HepG2 (cell line): ENCODE measurements around the gene SREBF1. TPM values are rescaled to one million over a fixed set of nuclear protein-coding genes. Genes with fewer than 3 reads are reported as not detected.

Experiments used
- ATF7 ChIP-seq, 2 experiments: fragments of 450-650 bp in 1 of 2; sonication (generic) in 1 of 2; formaldehyde crosslinking in 1 of 2; IDR thresholded peaks; 2 replicates each; pipeline versions ENCODE4 v1.4.0 to v1.6.1; 2016 to 2020; ENCODE audit warnings: antibody characterized with exemption in 1 of 2, mild to moderate bottlenecking in 1 of 2, missing genetic modification reagents in 1 of 2
- CREB1 ChIP-seq, 2 experiments: fragments of 450-650 bp in 1 of 2; IDR thresholded peaks; 2 replicates each; pipeline ENCODE4 v1.6.1; 2016 to 2017; ENCODE audit warnings: control low read depth in 1 of 2, mild to moderate bottlenecking in 1 of 2, missing compliant biosample characterization in 1 of 2, missing genetic modification characterization in 1 of 2
- DNMT3B ChIP-seq: conservative IDR thresholded peaks from 2 replicates; pipeline ENCODE4 v1.6.1; 2016; ENCODE audit warnings: missing biosample characterization, control low read depth
- IRF2 ChIP-seq: IDR thresholded peaks from 2 replicates; pipeline ENCODE4 v1.6.1; 2018; ENCODE audit warnings: missing genetic modification reagents, missing compliant biosample characterization
- MYPOP ChIP-seq: sonication (generic); formaldehyde crosslinking; IDR thresholded peaks from 2 replicates; pipeline ENCODE4 v1.8.1; 2023; ENCODE audit warnings: mild to moderate bottlenecking, moderate library complexity, missing genetic modification reagents
- TCF7L2 ChIP-seq: IDR thresholded peaks from 2 replicates; pipeline ENCODE4 v1.6.1; 2011; ENCODE audit warnings: mild to moderate bottlenecking, low read depth, low read length, moderate library complexity
- TMF1 ChIP-seq: sonication (generic); formaldehyde crosslinking; IDR thresholded peaks from 2 replicates; pipeline ENCODE4 v1.8.1; 2022; ENCODE audit warnings: low read depth, missing genetic modification reagents
- ZMYM4 ChIP-seq: sonication (generic); formaldehyde crosslinking; IDR thresholded peaks from 2 replicates; pipeline ENCODE4 v1.8.1; 2023; ENCODE audit warnings: mild to moderate bottlenecking, missing genetic modification reagents
- ZNF253 ChIP-seq: sonication (generic); formaldehyde crosslinking; IDR thresholded peaks from 2 replicates; pipeline ENCODE4 v1.8.0; 2022; ENCODE audit warnings: mild to moderate bottlenecking, missing genetic modification reagents, borderline replicate concordance
- ZNF292 ChIP-seq: sonication (generic); formaldehyde crosslinking; IDR thresholded peaks from 2 replicates; pipeline ENCODE4 v1.8.1; 2022; ENCODE audit warnings: mild to moderate bottlenecking, low read depth, missing genetic modification reagents, borderline replicate concordance
- ZNF484 ChIP-seq: sonication (generic); formaldehyde crosslinking; IDR thresholded peaks from 2 replicates; pipeline ENCODE4 v1.5.1; 2020; ENCODE audit warnings: mild to moderate bottlenecking, low read depth, missing genetic modification reagents, borderline replicate concordance
- ZNF556 ChIP-seq: sonication (generic); formaldehyde crosslinking; IDR thresholded peaks from 2 replicates; pipeline ENCODE4 v1.4.0; 2020; ENCODE audit warnings: mild to moderate bottlenecking, missing genetic modification reagents, borderline replicate concordance
- ZNF687 ChIP-seq: sonication (generic); formaldehyde crosslinking; IDR thresholded peaks from 2 replicates; pipeline ENCODE4 v1.5.1; 2020; ENCODE audit warnings: mild to moderate bottlenecking, missing genetic modification reagents, moderate library complexity
- ZNF709 ChIP-seq: sonication (generic); formaldehyde crosslinking; IDR thresholded peaks from 2 replicates; pipeline ENCODE4 v1.5.0; 2020; ENCODE audit warnings: mild to moderate bottlenecking, missing genetic modification reagents
- ZNF746 ChIP-seq: sonication (generic); formaldehyde crosslinking; IDR thresholded peaks from 2 replicates; pipeline ENCODE4 v1.8.0; 2022; ENCODE audit warnings: mild to moderate bottlenecking, missing genetic modification reagents
- ZNF770 ChIP-seq: sonication (generic); formaldehyde crosslinking; IDR thresholded peaks from 2 replicates; pipeline ENCODE4 v1.5.0; 2020; ENCODE audit warnings: mild to moderate bottlenecking, missing genetic modification reagents
- ZNF772 ChIP-seq: sonication (generic); formaldehyde crosslinking; IDR thresholded peaks from 2 replicates; pipeline ENCODE4 v1.5.0; 2020; ENCODE audit warnings: mild to moderate bottlenecking, missing genetic modification reagents
- polyA plus RNA-seq, 8 experiments: library from polyadenylated mRNA; depleted of rRNA in 3 of 8; stranded (reverse) in 7 of 8; unstranded in 1 of 8; fragments of >200 nt; fragmentation: Illumina TruSeq in 4 of 8; extraction: Trizol in 4 of 8; gene quantifications; 2 replicates each; pipeline versions ENCODE4 v1.2.1 to v1.2.3, GENCODE V29; 2011 to 2016; ENCODE audit warnings: low read depth in 4 of 8, missing spikeins in 1 of 8, mixed read lengths in 1 of 8; ENCODE audit not compliant: insufficient read depth in 1 of 8
- total RNA-seq, 5 experiments: library from RNA; depleted of rRNA; stranded (reverse); fragments of >200 nt; fragmentation: Illumina TruSeq; extraction: Trizol; gene quantifications; 2 replicates each; pipeline ENCODE4 v1.2.3, GENCODE V29; 2016; ENCODE audit warnings: low read depth in 1 of 5
- TF ChIP-seq, protein P1 (sequence below): sonication (generic); formaldehyde crosslinking; IDR thresholded peaks from 2 replicates; pipeline ENCODE4 v1.5.1; 2020; ENCODE audit warnings: missing genetic modification reagents, mild to moderate bottlenecking, borderline replicate concordance

SREBF1 gene
- total and polyA plus RNA-seq, 2 of the 13 experiments (the other 11 are each of a cell fraction or from before 2014, with no cell fraction given) = 34.3 to 38.0 TPM

- TF ChIP-seq ZNF687 (CRISPR knock-in tag) = peak; percentile 99
- TF ChIP-seq ZNF484 (CRISPR knock-in tag) = 0 out of 2 replicates have a peak, but pooled peaks have one; percentile 29
- peak; percentile 59; the same call in 1 of the 2 replicates for TF ChIP-seq MYPOP
- TF ChIP-seq CREB1 (IDR thresholded peaks at IDR 0.05) = peak; percentile 97
- peak; percentile 61; the same call in 1 of the 2 replicates for TF ChIP-seq CREB1 (CRISPR knock-in tag; IDR thresholded peaks at IDR 0.05)
- TF ChIP-seq ZNF253 (CRISPR knock-in tag) = peak; percentile 91
- TF ChIP-seq IRF2 (CRISPR knock-in tag) = peak; percentile 66
- TF ChIP-seq ZNF772 (CRISPR knock-in tag) = peak; percentile 93
- TF ChIP-seq ZNF556 (CRISPR knock-in tag) = peak; percentile 25; the same call in 1 of the 2 replicates
- 0 out of 2 replicates have a peak, but pooled peaks have one; percentile 7 for TF ChIP-seq ZNF292 (CRISPR knock-in tag)
- TF ChIP-seq TMF1 = peak; percentile 53; the same call in 1 of the 2 replicates
- TF ChIP-seq ZMYM4 (CRISPR knock-in tag) = peak; percentile 30; the same call in 1 of the 2 replicates
- 0 out of 2 replicates have a peak, but pooled peaks have one; percentile 3 for TF ChIP-seq ZNF770
- TF ChIP-seq ATF7 (IDR thresholded peaks at IDR 0.05) = peak; percentile 91
- TF ChIP-seq ATF7 (CRISPR knock-in tag; IDR thresholded peaks at IDR 0.05) = peak; percentile 90
- no peak for TF ChIP-seq ZNF746 (CRISPR knock-in tag)
- 0 out of 2 replicates have a peak, but pooled peaks have one; percentile 30 for TF ChIP-seq DNMT3B (CRISPR knock-in tag)
- peak; percentile 30; the same call in 1 of the 2 replicates for TF ChIP-seq ZNF709 (CRISPR knock-in tag)
- TF ChIP-seq, protein P1, sequence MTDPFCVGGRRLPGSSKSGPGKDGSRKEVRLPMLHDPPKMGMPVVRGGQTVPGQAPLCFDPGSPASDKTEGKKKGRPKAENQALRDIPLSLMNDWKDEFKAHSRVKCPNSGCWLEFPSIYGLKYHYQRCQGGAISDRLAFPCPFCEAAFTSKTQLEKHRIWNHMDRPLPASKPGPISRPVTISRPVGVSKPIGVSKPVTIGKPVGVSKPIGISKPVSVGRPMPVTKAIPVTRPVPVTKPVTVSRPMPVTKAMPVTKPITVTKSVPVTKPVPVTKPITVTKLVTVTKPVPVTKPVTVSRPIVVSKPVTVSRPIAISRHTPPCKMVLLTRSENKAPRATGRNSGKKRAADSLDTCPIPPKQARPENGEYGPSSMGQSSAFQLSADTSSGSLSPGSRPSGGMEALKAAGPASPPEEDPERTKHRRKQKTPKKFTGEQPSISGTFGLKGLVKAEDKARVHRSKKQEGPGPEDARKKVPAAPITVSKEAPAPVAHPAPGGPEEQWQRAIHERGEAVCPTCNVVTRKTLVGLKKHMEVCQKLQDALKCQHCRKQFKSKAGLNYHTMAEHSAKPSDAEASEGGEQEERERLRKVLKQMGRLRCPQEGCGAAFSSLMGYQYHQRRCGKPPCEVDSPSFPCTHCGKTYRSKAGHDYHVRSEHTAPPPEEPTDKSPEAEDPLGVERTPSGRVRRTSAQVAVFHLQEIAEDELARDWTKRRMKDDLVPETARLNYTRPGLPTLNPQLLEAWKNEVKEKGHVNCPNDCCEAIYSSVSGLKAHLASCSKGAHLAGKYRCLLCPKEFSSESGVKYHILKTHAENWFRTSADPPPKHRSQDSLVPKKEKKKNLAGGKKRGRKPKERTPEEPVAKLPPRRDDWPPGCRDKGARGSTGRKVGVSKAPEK (CRISPR knock-in tag) = no peak
- no peak for TF ChIP-seq TCF7L2
These were observed 452 bp downstream of the SREBF1 start (continued) for GRCh38 chr17:17836250-17836817.
